GM18517 (cell line): ENCODE results near the gene TMBIM1.
"Not testable (repeated sequence)": the region's sequence is repeated elsewhere in the genome, so short reads cannot be mapped to it uniquely, and the experiment has no call there.

Experiments
- ATAC-seq: cut with Tn5 transposase; IDR thresholded peaks from one replicate; pipeline ENCODE4 v1.9.1; 2021; ENCODE audit warnings: mild to moderate bottlenecking, moderate library complexity; ENCODE audit not compliant: unreplicated experiment

TMBIM1 gene

GRCh38 chr2:218273214-218273907 lies 18.9 kb downstream of the TMBIM1 start:
- ATAC-seq = not testable (repeated sequence)

GRCh38 chr2:218272531-218273212 lies 19.6 kb downstream of the TMBIM1 start:
- ATAC-seq = no peak

- ATAC-seq = no peak
Measured at GRCh38 chr2:218271865-218272530, 20.3 kb downstream of the TMBIM1 start.

- no peak for ATAC-seq
Measured at GRCh38 chr2:218271487-218271797, 20.9 kb downstream of the TMBIM1 start.

GRCh38 chr2:218270721-218271486 lies 21.4 kb downstream of the TMBIM1 start:
- ATAC-seq = peak; percentile 1

GRCh38 chr2:218269900-218270720 lies 22.2 kb downstream of the TMBIM1 start, which contains the start of the genes AAMP and PNKD:
Gene AAMP (minus strand): TSS chr2:218270137. CDS start chr2:218270086, 51 bp downstream.
Gene PNKD (plus strand): TSS chr2:218270519. CDS start chr2:218270536, 17 bp downstream.
- ATAC-seq = peak; percentile 91

- no peak for ATAC-seq
Measured at GRCh38 chr2:218267259-218267658, 25.0 kb downstream of the TMBIM1 start.

GRCh38 chr2:218266316-218266979 lies 25.9 kb downstream of the TMBIM1 start:
- ATAC-seq = no peak

GRCh38 chr2:218265626-218266025 lies 26.7 kb downstream of the TMBIM1 start:
- ATAC-seq = no peak

- no peak for ATAC-seq
Measured at GRCh38 chr2:218264773-218265561, 27.3 kb downstream of the TMBIM1 start.

GRCh38 chr2:218263817-218264641 lies 28.3 kb downstream of the TMBIM1 start:
- no peak for ATAC-seq

GRCh38 chr2:218262631-218263586 lies 29.4 kb downstream of the TMBIM1 start:
- ATAC-seq = no peak

GRCh38 chr2:218262237-218262600 lies 30.1 kb downstream of the TMBIM1 start:
- no peak for ATAC-seq

GRCh38 chr2:218261423-218262236 lies 30.7 kb downstream of the TMBIM1 start:
- no peak for ATAC-seq

- no peak for ATAC-seq
Measured at GRCh38 chr2:218260742-218261422, 31.4 kb downstream of the TMBIM1 start, which contains the start of gene GPBAR1. Gene GPBAR1 (plus strand): TSS chr2:218261015. CDS start chr2:218262725, 1,710 bp downstream.
